Calu3 (cell line): ENCODE results near the gene AXIN2. TPM values are rescaled to one million over a fixed set of nuclear protein-coding genes. Genes with fewer than 3 reads are reported as not detected.

Experiments used
- BruUV-seq: library from RNA; stranded (reverse); fragments of 400-500 nt; replicated peaks from 2 replicates; lab custom pipeline; 2021; lab: Mats Ljungman, UMichigan
- CTCF ChIA-PET: fragments of 300-600 bp; sonication (Branson Sonifier 250); formaldehyde crosslinking; loops from one replicate; lab custom pipeline; 2022; ENCODE audit warnings: antibody characterized with exemption; lab: Charles Lee
- DNase-seq: peaks from one replicate; pipeline ENCODE4 v3.0.0; 2022
- H3K27ac Mint-ChIP-seq: one replicate; pipeline ENCODE4 v1.8.0; 2022; ENCODE audit warnings: mixed read lengths; ENCODE audit not compliant: unreplicated experiment
- H3K27me3 Mint-ChIP-seq: one replicate; pipeline ENCODE4 v1.8.0; 2022; ENCODE audit warnings: mixed read lengths; ENCODE audit not compliant: unreplicated experiment
- H3K36me3 Mint-ChIP-seq: one replicate; pipeline ENCODE4 v1.8.0; 2022; ENCODE audit warnings: mild to moderate bottlenecking, moderate library complexity, mixed read lengths; ENCODE audit not compliant: insufficient read depth, unreplicated experiment
- H3K4me1 Mint-ChIP-seq: one replicate; pipeline ENCODE4 v1.8.0; 2022; ENCODE audit warnings: mild to moderate bottlenecking, low read depth, mixed read lengths; ENCODE audit not compliant: unreplicated experiment
- H3K4me3 Mint-ChIP-seq: one replicate; pipeline ENCODE4 v1.8.0; 2022; ENCODE audit warnings: mild to moderate bottlenecking, low read depth, moderate library complexity, mixed read lengths; ENCODE audit not compliant: unreplicated experiment
- H3K9me3 Mint-ChIP-seq: one replicate; pipeline ENCODE4 v1.8.0; 2022; ENCODE audit warnings: low read depth, mixed read lengths; ENCODE audit not compliant: unreplicated experiment
- intact Hi-C: fragments of 100-400 bp; cut with micrococcal nuclease; formaldehyde crosslinking; loops from one replicate; pipeline ENCODE4 v1.10.0; 2022; ENCODE audit not compliant: unreplicated experiment
- total RNA-seq: library from RNA; stranded (reverse); gene quantifications from 2 replicates; pipeline ENCODE4 v1.2.3, GENCODE V29; 2022
- TF ChIP-seq, protein P1 (sequence below): fragments of 200-600 bp; IDR thresholded peaks from one replicate; pipeline ENCODE4 v1.8.0; 2022; ENCODE audit warnings: antibody characterized with exemption; ENCODE audit not compliant: unreplicated experiment

AXIN2 gene
- total RNA-seq, 1 experiment from 2014 or later, result 0.45 TPM

DNA sequence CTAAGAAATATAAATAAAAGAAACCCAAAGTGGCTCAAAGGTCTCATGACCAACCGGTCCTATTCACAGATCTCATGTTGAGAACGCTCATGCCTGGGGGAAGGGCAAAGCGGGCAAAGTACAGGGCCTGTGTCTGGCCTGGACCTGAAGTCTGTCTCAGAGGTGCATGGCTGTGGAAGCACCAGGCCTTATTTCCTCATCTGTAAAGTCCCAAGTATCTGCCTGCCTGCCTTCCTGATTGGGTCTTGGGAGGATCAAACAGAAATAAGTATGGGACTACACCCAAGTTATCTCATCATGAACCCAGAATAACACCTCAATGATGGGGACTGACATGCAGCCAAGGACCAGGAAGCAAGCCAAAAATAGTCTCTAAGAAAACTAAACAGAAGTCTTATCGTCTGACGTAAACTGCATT is 14.2 kb downstream of the AXIN2 start:
- peaks cover 35% of the 10 kb centered on the region for H3K27me3 Mint-ChIP-seq
- TF ChIP-seq, protein P1, sequence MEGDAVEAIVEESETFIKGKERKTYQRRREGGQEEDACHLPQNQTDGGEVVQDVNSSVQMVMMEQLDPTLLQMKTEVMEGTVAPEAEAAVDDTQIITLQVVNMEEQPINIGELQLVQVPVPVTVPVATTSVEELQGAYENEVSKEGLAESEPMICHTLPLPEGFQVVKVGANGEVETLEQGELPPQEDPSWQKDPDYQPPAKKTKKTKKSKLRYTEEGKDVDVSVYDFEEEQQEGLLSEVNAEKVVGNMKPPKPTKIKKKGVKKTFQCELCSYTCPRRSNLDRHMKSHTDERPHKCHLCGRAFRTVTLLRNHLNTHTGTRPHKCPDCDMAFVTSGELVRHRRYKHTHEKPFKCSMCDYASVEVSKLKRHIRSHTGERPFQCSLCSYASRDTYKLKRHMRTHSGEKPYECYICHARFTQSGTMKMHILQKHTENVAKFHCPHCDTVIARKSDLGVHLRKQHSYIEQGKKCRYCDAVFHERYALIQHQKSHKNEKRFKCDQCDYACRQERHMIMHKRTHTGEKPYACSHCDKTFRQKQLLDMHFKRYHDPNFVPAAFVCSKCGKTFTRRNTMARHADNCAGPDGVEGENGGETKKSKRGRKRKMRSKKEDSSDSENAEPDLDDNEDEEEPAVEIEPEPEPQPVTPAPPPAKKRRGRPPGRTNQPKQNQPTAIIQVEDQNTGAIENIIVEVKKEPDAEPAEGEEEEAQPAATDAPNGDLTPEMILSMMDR, result no peak
- no peak for DNase-seq
- no peaks in the 10 kb centered on the region for H3K9me3 Mint-ChIP-seq
- no peaks in the 10 kb centered on the region for H3K4me1 Mint-ChIP-seq
- no peak overlapping the region for H3K27ac Mint-ChIP-seq
- BruUV-seq, result no TSS peak
- H3K36me3 Mint-ChIP-seq, result no peaks in the 10 kb centered on the region
- CTCF ChIA-PET, result no interaction called here
- intact Hi-C loops, result no loop called here
- H3K4me3 Mint-ChIP-seq, result no peak overlapping the region

DNA sequence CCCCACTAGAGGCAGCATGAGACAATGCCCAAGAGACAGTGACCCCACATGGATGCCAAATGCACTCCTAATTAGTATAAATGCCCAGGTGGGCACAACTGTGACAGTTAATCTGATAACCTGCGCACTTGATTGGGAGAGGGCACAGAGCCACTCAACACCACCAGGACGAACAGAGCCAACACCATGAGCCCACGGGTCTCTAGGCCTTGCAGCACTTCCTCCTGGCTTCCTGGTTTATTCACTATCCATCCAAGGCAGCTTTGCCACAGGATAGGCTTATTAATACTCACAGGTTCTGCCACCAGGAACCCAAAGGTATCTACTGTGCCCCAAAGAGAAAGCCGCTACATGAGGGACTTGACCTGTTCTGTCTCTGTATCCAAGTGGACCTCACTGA is 14.9 kb downstream of the AXIN2 start:
- H3K4me3 Mint-ChIP-seq, result no peak overlapping the region
- peaks cover 34% of the 10 kb centered on the region for H3K27me3 Mint-ChIP-seq
- DNase-seq, result no peak
- no peak overlapping the region for H3K27ac Mint-ChIP-seq
- no peaks in the 10 kb centered on the region for H3K36me3 Mint-ChIP-seq
- TF ChIP-seq, protein P1, result no peak
- H3K4me1 Mint-ChIP-seq, result no peaks in the 10 kb centered on the region
- intact Hi-C loops, result no loop called here
- BruUV-seq, result no TSS peak
- H3K9me3 Mint-ChIP-seq, result no peaks in the 10 kb centered on the region
- CTCF ChIA-PET, result no interaction called here

DNA sequence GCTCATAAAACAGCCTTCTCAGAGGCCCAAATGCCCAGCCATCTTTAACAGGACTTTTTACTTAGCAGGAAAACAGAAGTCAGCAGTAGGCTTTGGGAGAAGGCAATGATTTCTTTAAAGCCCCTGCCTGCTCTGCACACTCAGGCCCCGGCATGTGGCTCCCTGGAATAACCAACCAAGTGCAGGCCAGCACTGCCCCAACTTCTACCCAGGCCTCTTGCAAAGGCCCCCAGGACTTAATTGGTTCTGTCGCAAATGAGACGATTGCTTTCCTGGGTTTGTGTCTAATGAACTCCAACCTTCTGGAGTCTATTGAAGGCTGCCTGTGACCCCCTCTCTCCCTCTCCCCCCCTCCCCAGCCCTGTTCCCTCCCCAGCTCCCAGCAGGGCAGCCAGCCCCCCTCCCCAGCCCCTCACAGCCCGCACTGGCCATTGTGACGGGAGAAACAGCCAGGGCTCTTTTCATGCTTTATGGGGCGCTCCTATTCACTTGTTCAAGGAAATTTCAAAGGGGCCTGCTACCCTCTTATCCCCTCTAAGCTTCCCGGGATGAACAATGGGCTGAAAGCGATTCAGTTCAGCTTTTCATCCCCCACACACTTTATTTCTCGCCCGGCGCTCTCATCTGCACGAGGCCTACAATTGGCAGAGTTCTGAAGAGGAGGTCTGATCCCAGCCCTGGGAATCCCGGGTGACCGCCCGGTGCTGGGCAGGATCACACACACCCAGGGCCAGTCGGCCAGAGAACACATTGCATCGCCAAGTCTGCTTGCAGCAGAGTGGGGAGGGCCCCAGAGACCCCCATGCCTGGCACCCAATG is 15.5 kb downstream of the AXIN2 start:
- Mint-ChIP-seq H3K9me3 (no peaks in the 10 kb centered on the region), H3K4me3 (no peak overlapping the region), H3K4me1 (no peaks in the 10 kb centered on the region), H3K27ac (no peak overlapping the region), H3K36me3 (no peaks in the 10 kb centered on the region), H3K27me3 (peaks cover 34% of the 10 kb centered on the region)
- CTCF ChIA-PET, result no interaction called here
- TF ChIP-seq, protein P1, result no peak
- DNase-seq, result no peak
- no TSS peak for BruUV-seq
- intact Hi-C loops, result no loop called here

DNA sequence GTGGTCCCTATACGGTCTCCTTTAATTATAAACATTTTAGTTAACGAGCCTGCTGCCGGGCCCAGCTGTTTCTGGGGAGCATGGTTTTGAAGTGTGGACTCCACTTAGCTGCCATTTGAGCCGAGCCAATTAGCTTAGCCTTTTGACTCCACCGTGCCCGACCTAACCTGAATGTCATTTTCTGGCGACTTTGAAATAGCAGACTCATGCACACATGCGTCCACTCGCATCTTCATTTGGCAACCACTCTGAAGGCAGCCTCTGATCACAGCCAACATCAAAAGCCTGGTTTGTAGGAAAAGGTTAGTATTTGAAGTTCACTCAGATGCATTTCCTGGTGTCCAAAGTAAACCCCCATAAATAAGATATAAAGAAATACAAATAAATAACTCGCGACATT is 16.8 kb downstream of the AXIN2 start:
- Mint-ChIP-seq H3K9me3 (no peaks in the 10 kb centered on the region), H3K4me3 (no peak overlapping the region), H3K36me3 (no peaks in the 10 kb centered on the region), H3K27ac (no peak overlapping the region), H3K27me3 (peaks cover 26% of the 10 kb centered on the region), H3K4me1 (no peaks in the 10 kb centered on the region)
- no TSS peak for BruUV-seq
- CTCF ChIA-PET, result interaction anchor here (0.5 kb wide), 1 partner anchor 1908 kb away, joined by 4 read pairs; no protein-coding TSS in a partner anchor
- TF ChIP-seq, protein P1, result no peak
- no peak for DNase-seq
- intact Hi-C loops, result no loop called here
